HG03354 (cell line): ENCODE results near the gene CDK11B.
"Not testable (repeated sequence)": the region's sequence is repeated elsewhere in the genome, so short reads cannot be mapped to it uniquely, and the experiment has no call there.

Source experiments
- ATAC-seq: cut with Tn5 transposase; IDR thresholded peaks from one replicate; pipeline ENCODE4 v1.9.1; 2021; ENCODE audit warnings: mild to moderate bottlenecking; ENCODE audit not compliant: unreplicated experiment, poor library complexity, severe bottlenecking

Gene CDK11B

DNA sequence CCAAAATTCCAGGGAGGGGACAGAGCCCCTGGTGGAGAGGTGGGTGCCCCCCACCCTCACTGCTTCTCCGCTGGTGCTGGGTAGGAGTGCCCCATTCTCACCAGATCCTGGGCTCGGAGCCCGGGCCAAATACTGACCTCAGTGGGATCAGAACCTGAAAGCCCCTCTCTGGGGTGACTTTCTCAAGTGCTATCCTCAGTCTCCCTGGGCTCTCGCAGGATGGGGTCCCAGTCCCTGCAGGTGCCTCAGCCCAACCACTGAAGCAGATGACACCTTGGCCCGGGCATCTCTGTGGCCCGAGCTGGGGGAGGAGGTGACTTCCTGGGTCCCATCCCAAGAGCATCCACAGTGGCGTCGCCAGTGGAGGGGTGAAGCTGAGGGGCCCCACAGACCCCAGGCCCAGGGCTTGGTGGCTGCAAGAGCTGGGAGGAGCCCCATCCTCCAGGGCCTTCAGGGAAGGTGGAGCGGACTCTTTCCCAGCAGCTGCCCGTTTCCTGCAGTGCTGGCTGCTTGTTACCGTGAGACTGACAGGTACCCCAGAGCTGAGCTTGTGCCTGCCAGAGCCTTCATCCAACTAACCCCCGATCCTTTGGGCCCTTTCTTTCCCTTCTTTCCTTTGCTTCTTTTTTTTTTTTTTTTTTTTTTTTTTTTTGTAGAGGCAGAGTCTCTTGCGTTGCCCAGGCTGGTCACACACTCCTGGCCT lies 55.0 kb downstream of the CDK11B start:
- ATAC-seq: no peak

DNA sequence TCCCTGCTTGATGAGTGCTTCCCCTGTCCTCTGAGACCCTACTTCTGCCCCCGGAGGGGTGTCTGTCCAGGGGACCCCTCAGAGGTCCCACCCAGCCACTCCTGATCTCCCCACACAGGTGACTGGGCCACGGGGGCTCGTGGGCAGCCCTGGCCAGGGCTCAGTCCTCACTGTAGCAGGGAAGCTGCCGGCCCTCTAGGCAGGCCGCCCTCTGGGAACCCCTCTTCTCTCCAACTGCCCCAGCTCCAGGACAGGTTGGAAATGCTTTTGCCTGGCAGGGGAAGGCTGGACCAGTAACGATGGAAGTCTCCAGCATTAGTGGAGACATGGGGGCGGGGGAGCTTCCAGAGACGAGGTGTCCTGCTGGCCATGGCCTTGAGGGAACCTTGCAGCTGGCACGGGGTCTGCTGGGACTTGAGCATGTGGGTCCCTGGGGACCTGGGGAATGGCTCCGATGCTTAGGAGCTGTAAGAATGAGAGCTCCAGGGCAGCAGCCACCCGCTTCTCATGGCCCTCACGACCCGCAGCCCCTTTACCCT lies 55.8 kb downstream of the CDK11B start:
- ATAC-seq: no peak

DNA sequence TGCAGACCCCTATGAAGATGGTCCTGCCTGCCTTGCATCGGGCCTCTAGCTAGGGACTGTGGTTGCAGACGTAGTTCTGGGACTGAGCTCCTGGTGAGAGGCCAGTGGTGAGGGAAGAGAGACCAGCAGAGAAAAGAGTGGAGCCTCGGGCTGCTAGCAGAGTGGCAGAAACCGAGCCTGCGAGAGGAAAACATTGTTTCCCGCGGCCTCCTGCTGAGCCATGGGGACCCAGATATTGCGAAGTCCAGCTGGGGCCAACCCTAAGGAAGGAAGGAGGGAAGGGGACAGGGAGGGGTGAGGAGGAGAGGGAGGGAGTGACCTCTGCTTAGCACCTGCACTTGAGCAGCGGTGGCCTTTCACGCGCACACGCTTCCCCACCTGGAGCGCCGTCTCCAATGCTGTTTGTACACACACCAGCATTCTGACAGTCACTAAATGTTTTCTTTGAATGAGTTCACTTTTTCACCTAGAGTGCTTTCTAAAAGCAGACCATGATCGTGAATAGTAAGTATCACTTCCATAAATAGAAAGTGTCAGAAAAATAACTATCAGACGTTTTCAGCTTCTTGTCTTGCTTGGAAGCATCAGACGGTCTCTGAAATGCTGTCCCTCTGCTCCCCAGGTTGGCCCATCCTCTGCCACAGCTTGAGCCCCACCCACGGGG lies 56.4 kb downstream of the CDK11B start:
- ATAC-seq: no peak

DNA sequence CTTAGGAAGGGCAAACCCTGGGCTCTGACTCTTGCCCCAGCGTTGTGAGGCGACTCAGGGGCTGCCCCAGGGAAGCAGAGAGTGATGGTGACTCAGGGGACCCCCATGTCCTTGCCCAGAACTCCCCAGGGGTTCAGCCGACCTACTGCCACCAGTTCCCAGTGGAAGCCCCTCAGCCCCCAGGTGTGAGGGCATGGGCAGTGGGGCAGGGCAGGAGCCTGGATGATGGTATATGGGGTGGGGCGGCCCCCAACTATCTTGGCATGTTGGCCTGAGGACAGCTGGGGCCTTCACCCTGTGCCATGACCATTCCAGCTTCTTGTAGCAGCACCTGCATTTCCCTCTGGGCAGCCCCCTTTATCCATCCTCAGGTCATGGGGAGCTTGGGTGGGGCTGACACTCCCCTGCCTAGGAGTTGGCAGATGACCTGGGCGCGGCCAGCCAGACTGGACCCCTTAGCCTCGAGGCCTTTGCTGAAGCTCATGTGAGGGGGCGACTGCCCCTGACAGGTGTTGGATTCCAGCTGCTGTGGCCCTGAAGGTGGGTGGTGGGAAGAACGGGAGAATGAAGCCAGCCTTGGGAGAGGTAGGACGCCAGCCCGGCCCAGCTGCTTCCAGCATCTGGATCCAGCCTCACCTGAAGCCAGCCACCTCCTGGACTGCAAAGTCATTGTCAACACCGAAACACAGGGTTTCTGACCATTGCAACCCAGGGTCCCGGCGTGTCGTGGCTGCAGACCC lies 57.1 kb downstream of the CDK11B start:
- no peak for ATAC-seq

DNA sequence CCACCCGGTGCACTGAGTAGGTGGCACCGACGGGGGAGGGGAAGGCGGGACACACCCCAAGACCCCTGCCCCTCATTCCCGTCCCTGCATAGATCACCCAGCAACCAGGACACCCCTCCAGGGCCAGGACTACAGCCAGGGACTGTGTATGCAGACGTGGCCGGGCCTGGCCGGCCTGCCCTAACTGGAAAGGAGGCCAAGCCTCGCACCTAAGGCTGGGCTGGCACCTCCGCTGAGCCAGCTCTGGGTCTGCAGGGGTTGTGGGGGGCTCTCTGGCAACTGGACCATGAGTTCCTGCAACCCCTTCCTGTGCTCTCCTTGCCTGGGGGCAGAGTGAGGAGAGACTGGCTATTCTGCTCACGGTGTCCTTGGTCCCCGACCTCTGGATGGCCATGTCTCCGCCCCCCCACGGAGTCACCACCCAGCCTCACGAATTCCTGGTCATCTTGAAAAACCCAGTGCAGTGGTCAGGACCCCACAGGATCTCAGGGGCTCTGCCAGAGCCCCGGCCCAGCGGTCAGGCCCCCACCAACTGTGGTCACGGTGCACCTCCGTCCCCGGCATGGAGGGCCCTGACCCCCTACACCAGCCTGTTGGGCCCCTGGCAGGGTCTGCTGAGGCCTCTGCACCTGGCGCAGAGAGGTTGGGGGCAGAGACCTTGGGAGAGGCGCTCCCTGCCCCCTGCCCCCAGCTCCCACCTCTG lies 57.8 kb downstream of the CDK11B start:
- no peak for ATAC-seq

DNA sequence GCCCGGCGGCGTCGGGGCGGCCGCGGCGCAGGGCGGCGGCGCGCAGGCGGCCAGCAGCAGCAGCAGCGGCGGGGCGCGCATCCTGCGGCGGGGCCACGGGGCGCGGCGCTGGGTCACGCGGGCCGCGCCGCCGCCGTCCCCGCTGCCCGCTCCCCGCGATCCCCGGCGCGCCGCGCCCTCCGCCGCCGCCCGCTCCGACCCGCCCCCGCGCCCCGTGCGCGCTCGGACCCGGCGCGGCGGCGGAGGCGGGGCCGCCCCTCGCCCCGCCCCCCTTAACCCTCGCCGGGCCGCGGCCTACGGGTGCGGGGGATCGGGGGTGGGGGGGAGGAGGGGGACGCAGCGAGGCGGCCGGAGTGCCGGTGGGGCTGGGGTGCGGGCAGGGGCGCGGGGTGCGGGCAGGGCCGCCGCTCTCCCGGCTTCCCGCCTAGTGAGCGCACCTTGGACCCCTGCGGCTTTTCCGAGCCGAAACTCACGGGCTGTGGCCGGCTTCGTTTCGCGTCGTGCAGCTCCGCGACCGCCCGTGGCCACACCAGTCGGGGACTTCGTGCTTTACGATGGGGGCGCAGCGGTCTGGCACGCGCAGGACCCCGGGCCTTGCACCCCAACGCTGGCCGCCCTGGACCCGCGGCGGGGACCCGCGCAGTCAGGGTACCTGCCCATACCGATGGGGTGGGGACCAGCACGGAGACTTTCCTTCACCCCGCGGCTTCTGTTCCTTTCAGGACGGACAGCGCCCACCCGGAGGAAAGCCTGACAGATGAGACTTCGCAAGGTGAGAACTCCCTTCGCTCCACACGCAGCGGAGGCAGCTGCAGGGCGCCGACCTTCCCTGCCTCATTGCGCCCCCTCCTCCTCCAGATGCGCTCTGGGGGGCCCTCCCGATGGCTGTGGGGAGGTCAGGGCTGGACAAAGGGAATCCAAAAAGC lies 58.6 kb downstream of the CDK11B start, which contains the start of gene FNDC10:
Gene FNDC10 (minus strand): TSS at position 201 of the 926 bp plus-strand sequence. CDS start 120 bp downstream, at position 81.
- no peak for ATAC-seq

DNA sequence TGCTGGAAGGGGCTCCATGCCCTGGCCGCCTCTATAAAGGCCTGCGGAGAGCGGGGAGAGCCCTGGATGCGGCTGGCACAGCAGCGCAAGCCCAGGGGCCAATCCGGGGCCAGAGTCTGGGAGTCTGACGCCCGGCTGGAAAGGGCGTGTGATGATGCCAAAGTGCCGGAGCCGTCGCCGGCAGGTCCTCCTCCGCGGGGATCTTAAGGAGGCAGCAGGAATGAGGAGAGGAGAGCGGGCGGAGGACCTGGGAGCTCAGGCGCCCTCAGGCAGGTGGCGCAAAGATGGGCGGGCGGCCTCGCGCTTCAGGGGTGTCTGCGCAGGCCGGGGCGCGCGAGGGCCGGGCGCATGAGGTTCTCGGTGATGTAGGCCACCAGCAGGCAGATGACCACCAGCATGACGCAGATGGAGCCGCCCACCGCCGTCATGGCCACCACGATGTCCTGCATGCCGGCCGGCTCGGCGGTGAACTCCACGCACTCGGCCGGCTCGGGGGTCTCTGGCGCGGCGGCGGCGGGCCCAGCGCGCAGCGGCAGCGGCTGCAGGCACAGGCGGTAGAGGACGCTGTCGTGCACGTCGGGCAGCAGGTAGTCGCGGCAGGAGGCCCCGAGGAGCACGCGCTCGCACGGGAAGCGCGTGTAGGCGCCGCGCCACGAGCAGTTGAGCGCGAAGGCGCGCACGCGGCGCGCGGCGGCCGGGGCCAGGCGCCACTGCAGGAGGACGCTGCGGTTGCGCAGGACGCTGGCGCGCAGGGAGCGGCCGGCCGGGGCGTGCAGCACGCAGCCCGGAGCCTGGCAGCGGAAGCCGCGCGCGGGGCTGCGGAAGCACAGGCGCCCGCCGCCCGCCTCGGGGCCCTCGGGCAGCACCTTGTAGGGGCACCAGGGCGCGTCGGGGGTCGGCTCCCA lies 59.5 kb downstream of the CDK11B start:
- no peak for ATAC-seq

DNA sequence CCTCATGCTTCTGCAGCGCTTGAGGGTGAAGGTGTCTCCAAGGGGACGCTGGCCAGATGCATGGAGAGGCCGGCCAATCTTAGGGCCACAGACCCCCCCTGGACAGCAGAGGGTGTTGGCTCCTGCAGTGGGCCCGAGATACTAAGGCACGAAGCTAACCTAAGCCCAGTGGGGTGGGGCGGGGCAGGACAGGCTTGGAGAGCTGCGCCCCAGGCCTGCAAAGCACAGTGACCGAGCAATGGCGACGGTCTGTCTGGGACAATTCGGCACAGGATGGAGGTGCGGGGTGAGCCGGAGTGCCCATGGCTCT lies 60.1 kb downstream of the CDK11B start:
- ATAC-seq: no peak

DNA sequence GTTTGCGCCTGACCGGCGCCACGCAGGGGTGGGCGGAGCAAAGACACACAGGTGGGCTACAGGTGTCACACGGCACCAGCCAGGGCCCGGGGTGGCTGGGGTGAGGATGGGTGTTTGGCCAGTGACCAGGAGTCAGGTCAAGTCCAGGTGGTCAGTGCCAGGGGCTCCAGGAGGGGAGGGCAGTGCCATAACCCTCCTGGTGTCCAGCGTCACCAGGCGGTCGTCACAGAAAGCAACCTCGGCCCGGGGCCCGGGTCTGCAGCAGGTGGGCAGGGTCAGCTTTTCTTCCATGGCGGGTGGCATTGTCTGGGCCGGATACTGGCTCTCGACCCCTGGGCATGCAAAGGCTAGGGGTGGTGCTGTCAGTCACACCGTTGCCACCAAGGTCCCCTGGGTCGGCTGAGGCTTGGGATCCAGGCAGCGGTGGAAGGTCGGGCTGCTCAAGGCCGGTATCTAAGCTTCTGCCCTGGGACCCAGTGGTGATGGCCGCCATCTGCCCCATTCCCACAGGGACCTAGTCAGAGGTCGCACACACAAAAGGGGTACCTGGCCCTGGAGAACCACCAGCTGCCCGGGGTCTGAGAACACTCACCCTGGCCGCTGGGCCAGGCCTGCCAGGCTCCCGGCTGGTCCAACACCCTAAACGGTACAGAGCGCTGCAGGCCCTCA lies 60.6 kb downstream of the CDK11B start:
- ATAC-seq: no peak

DNA sequence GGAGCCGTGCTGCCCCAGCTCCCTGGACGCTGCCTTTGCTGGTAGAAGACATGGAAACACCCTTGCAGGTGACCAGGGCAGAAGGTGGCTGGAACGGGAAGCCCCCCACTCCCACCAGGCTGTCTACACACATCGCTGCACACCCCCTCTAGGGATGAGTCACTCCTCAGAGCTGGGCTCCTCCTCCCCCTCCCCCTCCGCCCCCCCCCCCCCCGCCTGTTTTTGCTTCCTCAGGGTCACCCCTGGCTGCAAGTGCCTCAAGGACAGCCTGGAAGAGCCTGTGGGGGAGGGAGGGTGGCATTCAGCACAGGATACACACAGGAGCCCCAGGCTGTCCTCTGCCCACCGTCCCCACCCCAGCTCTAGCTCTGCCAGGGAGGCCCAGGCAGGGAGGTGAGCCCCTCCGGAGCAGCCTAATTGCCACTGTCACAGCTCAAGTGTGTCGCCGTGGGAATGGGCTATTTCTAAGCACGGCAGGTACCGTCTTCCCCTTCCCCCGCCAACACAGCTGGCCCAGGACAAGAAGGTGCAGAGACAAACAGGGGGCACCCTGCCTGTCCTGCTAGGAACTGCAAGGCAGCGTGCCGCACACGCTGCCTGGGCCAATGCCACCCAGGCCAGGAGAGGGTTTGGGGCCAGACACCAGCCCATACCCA lies 61.4 kb downstream of the CDK11B start:
- no peak for ATAC-seq

DNA sequence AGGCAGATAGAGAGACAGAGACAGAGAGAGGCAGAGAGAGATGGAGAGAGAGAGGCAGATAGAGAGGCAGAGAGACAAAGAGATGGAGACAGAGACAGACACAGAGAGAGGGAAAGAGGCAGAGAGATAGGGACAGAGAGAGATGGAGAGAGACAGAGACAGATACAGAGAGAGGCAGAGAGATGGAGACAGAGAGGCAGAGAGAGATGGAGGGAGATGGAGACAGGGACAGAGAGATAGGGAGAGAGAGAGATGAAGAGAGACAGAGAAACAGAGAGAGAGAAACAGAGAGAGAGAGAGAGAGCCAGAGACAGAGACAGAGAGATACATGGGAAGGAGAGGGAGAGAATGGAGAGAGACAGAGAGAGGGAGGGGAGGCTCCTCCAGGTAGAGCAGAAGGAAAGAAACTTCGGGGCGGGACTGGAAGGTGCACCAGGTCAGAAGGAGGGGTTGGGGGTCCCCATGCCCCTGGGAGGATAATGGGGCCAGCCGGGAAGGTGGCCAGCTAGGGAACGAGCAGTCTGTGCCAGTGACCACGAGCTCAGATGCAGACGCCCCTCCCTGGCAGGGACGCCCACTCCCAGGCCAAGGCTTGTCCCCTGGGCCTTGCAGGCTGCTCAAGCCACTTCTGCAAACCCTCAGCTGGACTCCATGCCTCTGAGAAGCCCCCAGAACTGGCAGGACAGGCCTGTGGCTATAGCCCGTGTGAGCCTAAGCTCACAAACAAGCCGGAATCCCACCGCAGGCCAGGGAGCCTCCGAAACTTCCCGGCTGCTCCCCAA lies 62.1 kb downstream of the CDK11B start:
- no peak for ATAC-seq

DNA sequence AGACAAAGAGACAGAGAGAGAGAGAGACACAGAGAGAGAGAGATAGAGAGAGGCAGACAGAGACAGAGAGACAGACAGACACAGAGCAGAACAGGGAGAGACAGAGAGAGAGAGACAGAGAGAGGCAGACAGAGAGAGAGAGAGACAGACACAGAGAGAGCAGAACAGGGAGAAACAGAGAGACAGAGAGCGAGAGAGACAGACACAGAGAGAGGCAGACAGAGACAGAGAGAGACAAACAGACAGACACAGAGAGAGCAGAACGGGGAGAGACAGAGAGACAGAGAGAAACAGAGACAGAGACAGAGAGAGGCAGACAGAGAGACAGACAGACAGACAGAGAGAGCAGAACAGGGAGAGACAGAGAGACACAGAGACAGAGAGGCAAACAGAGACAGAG lies 63.5 kb downstream of the CDK11B start:
- ATAC-seq: not testable (repeated sequence)

DNA sequence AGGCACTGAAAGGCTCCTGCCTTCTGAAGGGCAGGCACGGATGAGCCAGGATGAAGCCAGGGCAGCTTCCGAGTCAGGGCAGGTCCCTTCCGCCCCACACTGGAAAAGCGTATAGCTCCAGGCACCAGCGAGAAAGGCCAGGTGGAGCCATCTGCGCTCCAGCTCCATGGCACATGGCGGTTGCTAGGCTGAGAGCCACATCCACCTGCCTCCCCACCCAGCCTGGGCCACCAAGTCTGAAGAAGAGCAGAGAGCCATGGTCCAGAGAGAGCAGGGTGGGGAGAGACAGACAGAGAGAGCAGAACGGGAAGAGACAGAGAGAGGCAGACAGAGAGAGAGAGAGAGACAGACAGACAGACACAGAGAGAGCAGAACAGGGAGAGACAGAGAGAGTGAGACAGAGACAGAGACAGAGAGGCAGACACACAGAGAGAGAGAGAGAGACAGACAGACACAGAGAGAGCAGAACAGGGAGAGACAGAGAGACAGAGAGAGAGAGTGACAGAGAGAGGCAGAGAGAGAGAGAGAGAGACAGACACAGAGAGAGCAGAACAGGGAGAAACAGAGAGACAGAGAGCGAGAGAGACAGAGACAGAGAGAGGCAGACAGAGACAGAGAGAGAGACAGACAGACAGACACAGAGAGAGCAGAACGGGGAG lies 64.1 kb downstream of the CDK11B start:
- ATAC-seq: no peak

DNA sequence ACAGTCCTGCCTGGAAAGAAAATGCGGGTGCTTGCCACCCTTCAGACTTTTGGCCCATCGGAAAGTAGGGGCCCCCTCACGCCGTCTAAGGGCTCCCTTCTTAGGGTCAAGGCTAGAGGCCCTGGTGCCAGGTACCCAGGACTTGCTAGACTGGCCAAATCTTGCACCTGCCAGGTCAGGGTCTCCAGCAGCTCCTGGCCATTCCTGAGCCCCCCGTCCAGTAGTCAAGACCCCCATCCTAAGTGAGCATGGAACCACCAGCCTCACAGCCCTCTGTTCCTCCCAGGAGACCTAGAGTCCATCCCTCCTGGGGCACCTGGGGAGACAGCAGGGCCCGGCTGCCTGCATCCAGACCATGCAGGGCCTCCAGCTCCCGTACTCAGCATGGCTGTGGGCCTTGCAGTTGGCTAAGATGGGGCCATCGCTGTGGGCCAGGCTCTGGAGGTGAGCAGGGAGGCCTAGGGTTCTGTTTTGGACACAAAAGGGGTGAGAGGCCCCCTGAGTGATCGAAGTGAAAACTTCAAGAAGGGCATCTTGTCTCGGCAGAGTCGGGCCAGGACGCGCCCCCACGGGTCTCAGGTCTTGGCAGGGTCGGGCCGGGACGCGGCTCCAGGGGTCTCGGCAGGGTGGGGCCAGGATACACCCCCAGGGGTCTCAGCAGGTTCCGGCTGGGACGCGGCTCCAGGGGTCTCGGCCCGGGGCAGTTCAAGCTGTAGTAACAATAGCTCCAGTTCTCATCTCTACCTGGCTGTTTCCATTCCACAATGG lies 64.8 kb downstream of the CDK11B start:
- no peak for ATAC-seq

DNA sequence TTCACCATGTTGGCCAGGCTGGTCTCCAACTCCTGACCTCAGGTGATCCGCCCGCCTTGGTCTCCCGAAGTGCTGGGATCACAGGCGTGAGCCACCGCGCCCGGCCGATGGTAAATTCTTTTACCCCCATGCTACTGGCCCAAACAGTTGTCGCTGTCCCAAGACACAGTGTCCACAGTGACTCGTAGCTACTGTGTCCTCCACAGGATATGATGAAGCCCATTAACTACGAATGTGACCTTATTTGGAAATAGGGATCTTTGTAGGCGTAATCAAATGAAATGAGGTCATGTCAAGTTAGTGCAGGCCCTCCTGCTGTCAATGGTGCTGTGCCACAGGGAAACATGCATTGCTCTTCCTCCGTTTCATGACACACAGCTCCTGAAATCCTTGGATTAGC lies 67.4 kb downstream of the CDK11B start:
- no peak for ATAC-seq
